Right ventricle myocardium superior (tissue), 1 donor: ENCODE data around the gene OR52E1. TPM values are rescaled to one million over a fixed set of nuclear protein-coding genes. Genes with fewer than 3 reads are reported as not detected.

ENCODE experiments used
- ATAC-seq: fragments of 200-7000 bp; cut with Tn5 transposase; one replicate; pipeline ENCODE4 v1.9.1; 2020; ENCODE audit warnings: mild to moderate bottlenecking; ENCODE audit not compliant: poor library complexity
- DNase-seq: peaks from one replicate; pipeline ENCODE4 v3.0.0-alpha.2; 2020
- intact Hi-C: fragments of 100-400 bp; cut with DNase I; formaldehyde crosslinking; loops from one replicate; pipeline ENCODE4 v1.11.2; 2022
- total RNA-seq: library from RNA; stranded (reverse); fragmentation: NEBNext Ultra II Directional; extraction: Animal tissue kit (Norgen Biotek cat#: 25700); gene quantifications from one replicate; pipeline ENCODE4 v1.2.1, GENCODE V29; 2021
- donor health status: DM: no; HTN: yes; CAD: no; lungs with severe emphysema.

Gene OR52E1
- total RNA-seq, 1 donor from 2014 or later = not detected

DNA sequence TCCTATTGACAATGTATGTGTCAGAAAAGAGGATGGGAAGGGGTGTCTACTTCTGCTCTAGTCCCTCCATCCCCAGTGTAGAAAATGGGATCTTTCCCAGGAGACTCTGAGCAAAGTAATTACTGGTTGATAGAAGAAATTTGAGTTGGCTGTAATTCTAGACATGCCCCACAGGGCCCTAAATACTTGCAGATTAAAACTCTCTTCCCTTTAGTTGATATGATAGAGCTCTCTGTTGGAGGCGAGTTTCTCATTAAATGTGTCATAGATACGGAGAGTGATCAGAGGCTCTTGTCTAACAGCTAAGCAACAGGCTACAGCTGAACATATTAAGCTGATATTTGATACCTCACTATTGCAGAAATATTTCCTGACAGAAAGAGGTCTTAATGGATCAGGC lies 32.9 kb downstream of the OR52E1 start:
- intact Hi-C loops = no loop called here
- ATAC-seq (no peak), DNase-seq (no peak)

DNA sequence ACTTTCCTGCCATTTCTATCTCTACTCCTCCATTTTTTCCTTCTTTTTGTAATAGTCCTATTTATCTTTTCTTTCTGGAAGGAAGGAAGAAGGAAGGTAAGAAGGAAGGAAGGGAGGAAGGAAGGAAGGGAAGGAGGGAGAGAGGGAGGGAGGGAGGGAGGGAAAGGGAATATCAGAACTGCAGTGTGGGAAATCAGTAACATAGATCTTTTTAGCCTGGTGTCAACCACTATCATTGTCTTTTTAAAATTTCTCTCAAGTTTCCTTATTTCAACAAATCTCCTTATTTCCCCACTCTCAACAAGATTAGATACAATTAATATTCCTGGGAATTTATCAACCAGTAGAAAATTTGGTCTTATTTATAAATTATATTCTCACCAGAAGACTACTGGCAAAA lies 33.7 kb downstream of the OR52E1 start:
- intact Hi-C loops = no loop called here
- ATAC-seq = no peak
- DNase-seq = no peak

DNA sequence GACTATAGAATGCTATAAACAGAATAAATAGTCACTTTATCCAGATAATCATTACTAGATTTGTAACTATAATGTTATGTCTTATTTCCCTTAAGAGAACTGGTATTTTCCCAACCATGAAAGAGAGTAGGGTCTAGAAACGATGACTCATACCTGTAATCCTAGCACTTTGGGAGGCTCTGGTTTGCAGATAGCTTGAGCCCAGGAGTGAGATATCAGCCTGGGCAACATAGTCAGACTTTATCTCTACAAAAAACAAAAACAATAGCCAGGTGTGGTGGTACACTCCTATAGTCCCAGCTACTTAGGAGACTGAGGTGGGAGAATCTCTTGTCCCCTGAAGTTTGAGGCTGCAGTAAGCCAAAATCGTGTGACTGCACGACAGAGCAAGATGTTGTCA lies 37.9 kb downstream of the OR52E1 start:
- DNase-seq (no peak), ATAC-seq (no peak)
- intact Hi-C loops = no loop called here

DNA sequence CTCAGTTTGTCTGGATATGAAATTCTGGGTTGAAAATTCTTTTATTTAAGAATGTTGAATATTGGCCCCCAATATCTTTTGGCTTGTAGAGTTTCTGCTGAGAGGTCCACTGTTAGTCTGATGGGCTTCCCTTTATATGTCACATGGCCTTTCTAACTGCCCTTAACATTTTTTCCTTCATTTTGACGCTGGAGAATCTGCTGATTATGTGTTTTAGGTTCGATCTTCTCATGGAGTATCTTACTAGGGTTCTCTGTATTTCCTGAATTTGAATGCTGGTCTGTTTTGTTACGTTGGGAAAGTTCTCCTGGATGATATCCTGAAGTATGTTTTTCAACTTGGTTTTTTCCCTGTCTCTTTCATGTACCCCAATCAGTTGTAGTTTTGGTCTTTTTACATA lies 46.0 kb downstream of the OR52E1 start:
- intact Hi-C loops = no loop called here
- no peak for ATAC-seq
- no peak for DNase-seq

DNA sequence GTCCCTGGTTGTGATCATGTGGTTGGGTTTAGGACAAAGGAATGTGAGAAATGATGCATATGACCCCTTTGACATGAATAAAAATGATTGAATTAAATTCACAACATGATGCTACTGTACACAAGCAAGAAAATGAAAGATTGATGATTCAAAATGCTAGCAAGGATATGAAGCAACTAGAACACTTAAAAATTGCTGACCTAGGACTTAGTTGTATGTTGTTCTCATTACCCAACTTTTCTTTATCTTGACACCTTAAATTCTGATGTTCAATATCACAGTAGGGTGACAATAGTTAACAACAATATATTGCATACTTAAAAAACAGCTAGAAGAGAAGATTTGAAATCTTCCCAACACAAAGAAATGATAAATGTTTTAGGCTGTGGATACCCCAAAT lies 48.2 kb downstream of the OR52E1 start:
- DNase-seq = no peak
- intact Hi-C loops = no loop called here
- no peak for ATAC-seq

DNA sequence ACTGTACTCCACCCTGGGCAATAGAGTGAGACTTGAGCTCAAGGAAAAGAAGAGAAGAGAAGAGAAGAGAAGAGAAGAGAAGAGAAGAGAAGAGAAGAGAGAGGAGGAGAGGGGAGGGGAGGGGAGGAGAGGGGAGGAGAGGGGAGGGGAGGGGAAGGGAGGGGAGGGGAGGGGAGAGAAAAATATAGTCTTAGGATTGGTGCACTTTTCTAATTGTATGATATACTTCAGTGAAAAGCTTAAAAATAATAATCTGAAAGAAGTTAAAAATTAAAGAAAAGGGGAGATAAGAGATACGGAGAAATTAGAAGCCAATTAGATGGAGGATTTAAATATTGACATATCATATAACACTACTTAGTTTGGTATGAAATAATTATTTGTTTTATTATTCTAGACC lies 49.5 kb downstream of the OR52E1 start:
- ATAC-seq (no peak), DNase-seq (no peak)
- intact Hi-C loops = no loop called here

Other genes starting within 250 kb of the OR52E1 start
- gene OR51F2, start 248.3 kb upstream of the OR52E1 start, total RNA-seq = not detected
- gene OR51S1, start 220.4 kb upstream of the OR52E1 start, total RNA-seq = not detected
- not detected for gene OR51T1, start 187.7 kb upstream of the OR52E1 start, total RNA-seq
- not detected for gene OR51A7, start 165.8 kb upstream of the OR52E1 start, total RNA-seq
- not detected for gene OR51G2, start 150.2 kb upstream of the OR52E1 start, total RNA-seq
- gene OR51G1, start 145.2 kb upstream of the OR52E1 start, total RNA-seq = not detected
- gene OR51A4, start 122.0 kb upstream of the OR52E1 start, total RNA-seq = not detected
- gene OR51A2, start 113.9 kb upstream of the OR52E1 start, total RNA-seq = not detected
- not detected for gene OR51L1, start 74.7 kb upstream of the OR52E1 start, total RNA-seq
- gene OR52J3, start 23.0 kb upstream of the OR52E1 start, total RNA-seq = not detected
- gene OR52E2, start 9.9 kb upstream of the OR52E1 start, total RNA-seq = not detected
- not detected for gene OR52A5, start 68.8 kb downstream of the OR52E1 start, total RNA-seq
- gene OR52A1, start 85.2 kb downstream of the OR52E1 start, total RNA-seq = not detected
- gene OR51V1, start 131.1 kb downstream of the OR52E1 start, total RNA-seq = not detected
- 121 TPM for gene HBB, start 157.5 kb downstream of the OR52E1 start, total RNA-seq
- not detected for gene HBD, start 164.9 kb downstream of the OR52E1 start, total RNA-seq
- gene HBG1, start 180.3 kb downstream of the OR52E1 start, total RNA-seq = not detected
- not detected for gene HBG2, start 185.2 kb downstream of the OR52E1 start, total RNA-seq
- gene HBE1, start 200.4 kb downstream of the OR52E1 start, total RNA-seq = not detected
- not detected for gene OR51B4, start 232.4 kb downstream of the OR52E1 start, total RNA-seq